GOT3 (cell line): ENCODE results near the gene CSNK2A1.
"Not testable (repeated sequence)": the region's sequence is repeated elsewhere in the genome, so short reads cannot be mapped to it uniquely, and the experiment has no call there.

Experiments
- DNase-seq: peaks from one replicate; lab custom pipeline; 2025; ENCODE audit warnings: mixed read lengths; lab: John Stamatoyannopoulos, UW

Gene CSNK2A1

GRCh38 chr20:543369-544152 is at the start of gene CSNK2A1:
TSS of gene CSNK2A1 (minus strand) at chr20:543790. CDS start at chr20:508551, 35,239 bp downstream.
- peak; percentile 93 for DNase-seq

- DNase-seq: no peak
Measured at GRCh38 chr20:592506-592905, 48.9 kb upstream of the CSNK2A1 start.

- no peak for DNase-seq
Measured at GRCh38 chr20:591941-592340, 48.4 kb upstream of the CSNK2A1 start.

GRCh38 chr20:588932-589672 is 45.5 kb upstream of the CSNK2A1 start:
- DNase-seq: no peak

GRCh38 chr20:588476-588875 is 44.9 kb upstream of the CSNK2A1 start:
- no peak for DNase-seq

- DNase-seq: no peak
Measured at GRCh38 chr20:584971-585301, 41.3 kb upstream of the CSNK2A1 start.

- DNase-seq: no peak
Measured at GRCh38 chr20:584161-584970, 40.8 kb upstream of the CSNK2A1 start.

GRCh38 chr20:582204-582603 is 38.6 kb upstream of the CSNK2A1 start:
- DNase-seq: no peak

- not testable (repeated sequence) for DNase-seq
Measured at GRCh38 chr20:578940-579690, 35.5 kb upstream of the CSNK2A1 start.

GRCh38 chr20:577167-577791 is 33.7 kb upstream of the CSNK2A1 start:
- DNase-seq: no peak

GRCh38 chr20:576156-576555 is 32.6 kb upstream of the CSNK2A1 start:
- DNase-seq: no peak

- DNase-seq: no peak
Measured at GRCh38 chr20:575230-575629, 31.6 kb upstream of the CSNK2A1 start.

GRCh38 chr20:574297-574942 is 30.8 kb upstream of the CSNK2A1 start:
- DNase-seq: no peak

GRCh38 chr20:573414-574296 is 30.1 kb upstream of the CSNK2A1 start:
- DNase-seq: no peak

- no peak for DNase-seq
Measured at GRCh38 chr20:572727-573126, 29.1 kb upstream of the CSNK2A1 start.

GRCh38 chr20:571754-572441 is 28.3 kb upstream of the CSNK2A1 start:
- DNase-seq: no peak

- DNase-seq: no peak
Measured at GRCh38 chr20:568673-569415, 25.3 kb upstream of the CSNK2A1 start.

GRCh38 chr20:568097-568652 is 24.6 kb upstream of the CSNK2A1 start:
- no peak for DNase-seq
